A549 (cell line): Measurements from ENCODE around the gene PTPN6. TPM values are rescaled to one million over a fixed set of nuclear protein-coding genes. Genes with fewer than 3 reads are reported as not detected.
A peak's percentile ranks its signal among the peaks of the same experiment; 100 is the strongest.

Source experiments
- ATAC-seq, 2 experiments: fragments of 200-7000 bp in 1 of 2; fragments of >200 bp in 1 of 2; cut with Nextera tagmentation in 1 of 2; cut with Tn5 transposase in 1 of 2; 3 replicates each; pipeline versions ENCODE4 v1.8.0 to v1.9.1; 2018 to 2020; ENCODE audit warnings: mild to moderate bottlenecking in 1 of 2, moderate library complexity in 1 of 2
- CTCF ChIA-PET: fragments of 300-600 bp; sonication (Branson Sonifier 250); formaldehyde crosslinking; extraction: SDS; loops from one replicate; lab custom pipeline; 2021; ENCODE audit warnings: antibody characterized with exemption, inconsistent platforms; lab: Yijun Ruan, JAX
- POLR2A ChIA-PET: fragments of 350-600 bp; formaldehyde crosslinking; extraction: SDS; loops from one replicate; lab custom pipeline; 2021; ENCODE audit warnings: antibody characterized with exemption, inconsistent platforms; lab: Yijun Ruan, JAX
- DNase-seq, 2 experiments: peaks; one replicate each; pipeline versions ENCODE4 v3.0.0 to v3.0.0-alpha.2; 2011 to 2016; ENCODE audit warnings: low read depth in 1 of 2, low spot score in 1 of 2
- FAIRE-seq: peaks from 2 replicates; lab custom pipeline; 2011; peaks lifted over from hg19 to GRCh38; lab: Jason Lieb, UNC
- H3K27ac ChIP-seq, 2 experiments: fragments of >200 bp; sonication (Bioruptor Twin); formaldehyde crosslinking; 3 replicates each; pipeline ENCODE4 v1.5.1; 2016 to 2017
- H3K4me1 ChIP-seq: fragments of >200 bp; sonication (Bioruptor Twin); formaldehyde crosslinking; 3 replicates; pipeline ENCODE4 v1.6.1; 2016
- H3K4me2 ChIP-seq: fragments of >200 bp; sonication (Bioruptor Twin); formaldehyde crosslinking; 3 replicates; pipeline ENCODE4 v1.6.1; 2016
- H3K4me3 ChIP-seq: fragments of >200 bp; sonication (Bioruptor Twin); formaldehyde crosslinking; 3 replicates; pipeline ENCODE4 v1.5.1; 2016
- H3K9me3 ChIP-seq: fragments of >200 bp; sonication (Bioruptor Twin); formaldehyde crosslinking; 3 replicates; pipeline ENCODE4 v1.6.1; 2016
- BHLHE40 ChIP-seq: IDR thresholded peaks from 2 replicates; pipeline ENCODE4 v1.6.1; 2012; ENCODE audit warnings: low read depth, low read length, inconsistent platforms
- CBX8 ChIP-seq: fragments of 200-600 bp; sonication (generic); IDR thresholded peaks from 2 replicates; pipeline ENCODE4 v1.6.1; 2016
- CHD4 ChIP-seq: fragments of 200-600 bp; sonication (generic); IDR thresholded peaks from 2 replicates; pipeline ENCODE4 v1.6.1; 2016; ENCODE audit warnings: antibody characterized with exemption, mild to moderate bottlenecking, borderline replicate concordance
- CTCF ChIP-seq: fragments of >200 bp; sonication (Bioruptor Twin); formaldehyde crosslinking; IDR thresholded peaks from 3 replicates; pipeline ENCODE4 v1.5.1; 2016
- EHF ChIP-seq: fragments of 250-450 bp; sonication (Bioruptor Pico); IDR thresholded peaks from 2 replicates; pipeline ENCODE4 v1.5.0; 2020; ENCODE audit warnings: mild to moderate bottlenecking
- FOSB ChIP-seq: fragments of 250-450 bp; sonication (Bioruptor Pico); IDR thresholded peaks from 2 replicates; pipeline ENCODE4 v1.5.0; 2020; ENCODE audit warnings: mild to moderate bottlenecking, moderate library complexity
- HES2 ChIP-seq: fragments of >200 bp; sonication (Bioruptor Twin); formaldehyde crosslinking; IDR thresholded peaks from 2 replicates; pipeline ENCODE4 v1.6.1; 2016
- HMGXB4 ChIP-seq: fragments of 250-450 bp; sonication (Bioruptor Pico); IDR thresholded peaks from 2 replicates; pipeline ENCODE4 v1.5.0; 2021; ENCODE audit warnings: mild to moderate bottlenecking, moderate library complexity, borderline replicate concordance
- HOXA7 ChIP-seq: fragments of 250-450 bp; sonication (Bioruptor Pico); IDR thresholded peaks from 2 replicates; pipeline ENCODE4 v1.5.0; 2020; ENCODE audit warnings: mild to moderate bottlenecking, moderate library complexity
- KDM5A ChIP-seq: fragments of 200-600 bp; sonication (generic); IDR thresholded peaks from 2 replicates; pipeline ENCODE4 v1.6.1; 2016; ENCODE audit warnings: antibody characterized with exemption, mild to moderate bottlenecking
- MYC ChIP-seq: IDR thresholded peaks from 2 replicates; pipeline ENCODE4 v1.6.1; 2012; ENCODE audit warnings: mild to moderate bottlenecking, inconsistent platforms, low read length, improper control_type of control experiment, borderline replicate concordance
- NPAS2 ChIP-seq: fragments of 250-450 bp; sonication (Bioruptor Pico); IDR thresholded peaks from 2 replicates; pipeline ENCODE4 v1.8.0; 2022; ENCODE audit warnings: mild to moderate bottlenecking, moderate library complexity, borderline replicate concordance
- POLR2A ChIP-seq: IDR thresholded peaks from 2 replicates; pipeline ENCODE4 v1.6.1; 2012; ENCODE audit warnings: mild to moderate bottlenecking, low read length
- POLR2AphosphoS2 ChIP-seq: conservative IDR thresholded peaks from 2 replicates; pipeline ENCODE4 v1.6.1; 2012; ENCODE audit warnings: low read length, improper control_type of control experiment, inconsistent platforms
- RARB ChIP-seq: fragments of 250-450 bp; sonication (Bioruptor Pico); IDR thresholded peaks from 2 replicates; pipeline ENCODE4 v1.8.0; 2021; ENCODE audit warnings: mild to moderate bottlenecking, moderate library complexity
- SREBF2 ChIP-seq: fragments of 450-650 bp; IDR thresholded peaks from 2 replicates; pipeline ENCODE4 v1.6.1; 2014; ENCODE audit warnings: mild to moderate bottlenecking, moderate library complexity
- TP53 ChIP-seq: fragments of 250-450 bp; sonication (Bioruptor Pico); IDR thresholded peaks from 2 replicates; pipeline ENCODE4 v1.5.0; 2021; ENCODE audit warnings: mild to moderate bottlenecking, moderate library complexity
- ZFP36 ChIP-seq: fragments of 450-650 bp; IDR thresholded peaks from 2 replicates; pipeline ENCODE4 v1.6.1; 2014; ENCODE audit warnings: borderline replicate concordance; ENCODE audit not compliant: partially characterized antibody
- WGBS: methylation state at CpG from one replicate; pipeline ENCODE4 v1.1.6; 2017; ENCODE audit errors: missing lambda C conversion rate; 5-methylcytosine and 5-hydroxymethylcytosine counted together
- polyA plus RNA-seq, 4 experiments: library from polyadenylated mRNA; depleted of rRNA in 3 of 4; stranded (reverse); fragments of >200 nt; fragmentation: RNase III in 1 of 4; extraction: RNeasy Plus Mini Kit Qiagen cat#74134 plus additional on column Dnase treatment in 1 of 4; gene quantifications; 2 replicates in 3 of 4; 3 replicates in 1 of 4; pipeline ENCODE4 v1.2.3, GENCODE V29; 2011 to 2017
- TF ChIP-seq, protein P1 (sequence below): fragments of >200 bp; sonication (Bioruptor Twin); formaldehyde crosslinking; IDR thresholded peaks from 3 replicates; pipeline ENCODE4 v1.6.1; 2016

The PTPN6 gene
- polyA plus RNA-seq, 2 of the 4 experiments (the other 2 are of a cell fraction): 15.1 to 18.9 TPM

- DNase-seq (no peak), FAIRE-seq (no peak), ATAC-seq (no peak)
- peaks cover 38% of the 10 kb centered on the region for H3K4me1 ChIP-seq
- H3K4me3 ChIP-seq: no peak overlapping the region; the same call in 2 of the 3 replicates
- H3K4me2 ChIP-seq: peak overlapping the region; percentile 73
- 89% methylated on average over 9 of the region's 9 CpGs for WGBS
- POLR2A ChIA-PET: interaction anchor here (1.5 kb wide), 1 partner anchor 24 kb away, joined by 4 read pairs; the partner anchor contains the start of genes C12orf57 and RNU7-1
- CTCF ChIA-PET: interaction anchor here (0.7 to 3.6 kb wide), 16 partner anchors 11 to 144 kb away, joined by 3 to 44 read pairs (median 5); partner anchors contain the start of genes C12orf57, C1RL, RNU7-1 and SPSB2
- H3K9me3 ChIP-seq: no peaks in the 10 kb centered on the region
- TF ChIP-seq CHD4: no peak
- TF ChIP-seq HMGXB4: no peak
- no peak for TF ChIP-seq EHF
- TF ChIP-seq POLR2AphosphoS2: no peak
- TF ChIP-seq TP53 (CRISPR knock-in tag): no peak
- no peak for TF ChIP-seq CTCF
- no peak for TF ChIP-seq FOSB (CRISPR knock-in tag)
- no peak for TF ChIP-seq SREBF2
- TF ChIP-seq NPAS2 (CRISPR knock-in tag): no peak
- TF ChIP-seq HES2: no peak
- TF ChIP-seq HOXA7 (CRISPR knock-in tag): no peak
- TF ChIP-seq KDM5A: no peak
- no peak for TF ChIP-seq RARB (CRISPR knock-in tag)
- TF ChIP-seq CBX8: no peak
- TF ChIP-seq MYC: no peak
- no peak for TF ChIP-seq ZFP36
- TF ChIP-seq, protein P1, sequence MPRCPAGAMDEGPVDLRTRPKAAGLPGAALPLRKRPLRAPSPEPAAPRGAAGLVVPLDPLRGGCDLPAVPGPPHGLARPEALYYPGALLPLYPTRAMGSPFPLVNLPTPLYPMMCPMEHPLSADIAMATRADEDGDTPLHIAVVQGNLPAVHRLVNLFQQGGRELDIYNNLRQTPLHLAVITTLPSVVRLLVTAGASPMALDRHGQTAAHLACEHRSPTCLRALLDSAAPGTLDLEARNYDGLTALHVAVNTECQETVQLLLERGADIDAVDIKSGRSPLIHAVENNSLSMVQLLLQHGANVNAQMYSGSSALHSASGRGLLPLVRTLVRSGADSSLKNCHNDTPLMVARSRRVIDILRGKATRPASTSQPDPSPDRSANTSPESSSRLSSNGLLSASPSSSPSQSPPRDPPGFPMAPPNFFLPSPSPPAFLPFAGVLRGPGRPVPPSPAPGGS: no peak
- H3K27ac ChIP-seq: 0 out of 6 replicates have a peak overlapping the region, but pooled peaks of 1 of the 2 experiments have one; percentile 7
These were observed 17.3 kb downstream of the PTPN6 start for GRCh38 chr12:6968426-6968825.

- ATAC-seq (peak; percentile 61 to 63), DNase-seq (peak in 1 of 2 experiments; percentile 36), FAIRE-seq (no peak)
- Histone ChIP-seq H3K9me3 (no peaks in the 10 kb centered on the region), H3K4me2 (peak overlapping the region; percentile 73), H3K4me1 (peaks cover 33% of the 10 kb centered on the region), H3K27ac (peak overlapping the region; percentile 89 to 97), H3K4me3 (peak overlapping the region; percentile 80)
- WGBS: 0% methylated on average over 24 of the region's 31 CpGs
- TF ChIP-seq POLR2A: 0 out of 2 replicates have a peak, but pooled peaks have one; percentile 33
- no peak for TF ChIP-seq BHLHE40
- 0 out of 2 replicates have a peak, but pooled peaks have one; percentile 40 for TF ChIP-seq HMGXB4
- POLR2A ChIA-PET: interaction anchor here (1.0 to 1.6 kb wide), 2 partner anchors 9 to 26 kb away, joined by 5 to 7 read pairs; partner anchors contain the start of genes C12orf57 and RNU7-1
- CTCF ChIA-PET: interaction anchor here (1.3 to 3.6 kb wide), 3 partner anchors 24 to 139 kb away, joined by 3 to 44 read pairs (median 10); partner anchors contain the start of genes C12orf57, C1RL and RNU7-1
These were observed 19.0 kb downstream of the PTPN6 start for GRCh38 chr12:6970096-6970527.
